Fibroblast of skin of back (primary cell): ENCODE data around the gene C9orf153.
A peak's percentile ranks its signal among the peaks of the same experiment; 100 is the strongest.
"Not testable (repeated sequence)": the region's sequence is repeated elsewhere in the genome, so short reads cannot be mapped to it uniquely, and the experiment has no call there.

ENCODE experiments used
- DNase-seq: peaks from one replicate; pipeline ENCODE4 v3.0.0-alpha.2; 2013

Gene C9orf153

GRCh38 chr9:86263876-86264275 is 4.4 kb upstream of the C9orf153 start:
- DNase-seq, result no peak

GRCh38 chr9:86262492-86262891 is 3.0 kb upstream of the C9orf153 start:
- no peak for DNase-seq

- no peak for DNase-seq
Measured at GRCh38 chr9:86257391-86257790, 2.1 kb downstream of the C9orf153 start.

GRCh38 chr9:86256653-86257052 is 2.8 kb downstream of the C9orf153 start:
- DNase-seq, result no peak

GRCh38 chr9:86253577-86253976 is 5.9 kb downstream of the C9orf153 start:
- DNase-seq, result no peak

GRCh38 chr9:86252870-86253269 is 6.6 kb downstream of the C9orf153 start:
- no peak for DNase-seq

- DNase-seq, result no peak
Measured at GRCh38 chr9:86250123-86250522, 9.3 kb downstream of the C9orf153 start.

GRCh38 chr9:86248746-86249145 is 10.7 kb downstream of the C9orf153 start:
- DNase-seq, result no peak

- DNase-seq, result peak; percentile 42
Measured at GRCh38 chr9:86246752-86247161, 12.7 kb downstream of the C9orf153 start.

- no peak for DNase-seq
Measured at GRCh38 chr9:86242071-86242470, 17.4 kb downstream of the C9orf153 start.

- no peak for DNase-seq
Measured at GRCh38 chr9:86241216-86241615, 18.2 kb downstream of the C9orf153 start.

- DNase-seq, result peak; percentile 6
Measured at GRCh38 chr9:86238861-86239770, 20.3 kb downstream of the C9orf153 start.

GRCh38 chr9:86230858-86231257 is 28.6 kb downstream of the C9orf153 start:
- no peak for DNase-seq

- DNase-seq, result no peak
Measured at GRCh38 chr9:86222667-86223066, 36.8 kb downstream of the C9orf153 start.

- DNase-seq, result no peak
Measured at GRCh38 chr9:86219606-86220005, 39.9 kb downstream of the C9orf153 start.

GRCh38 chr9:86217076-86217755 is 42.2 kb downstream of the C9orf153 start:
- no peak for DNase-seq

- no peak for DNase-seq
Measured at GRCh38 chr9:86207193-86207592, 52.3 kb downstream of the C9orf153 start.

- peak; percentile 61 for DNase-seq
Measured at GRCh38 chr9:86202338-86202882, 57.0 kb downstream of the C9orf153 start.

- DNase-seq, result no peak
Measured at GRCh38 chr9:86201474-86202337, 57.8 kb downstream of the C9orf153 start.

- DNase-seq, result no peak
Measured at GRCh38 chr9:86200599-86201162, 58.8 kb downstream of the C9orf153 start.

- no peak for DNase-seq
Measured at GRCh38 chr9:86193088-86193487, 66.4 kb downstream of the C9orf153 start.

- DNase-seq, result not testable (repeated sequence)
Measured at GRCh38 chr9:86190700-86191099, 68.8 kb downstream of the C9orf153 start.
